Measurements from ENCODE around the gene CALB2. TPM values are rescaled to one million over a fixed set of nuclear protein-coding genes. Genes with fewer than 3 reads are reported as not detected.
A peak's percentile ranks its signal among the peaks of the same experiment; 100 is the strongest.

Gene CALB2
- total and polyA plus RNA-seq, 5 experiments from 2014 or later: not detected

GRCh38 chr16:71426069-71426879, 67.8 kb downstream of the CALB2 start:
- Mint-ChIP-seq H3K9me3 (peaks cover 0 to 8% (median 0%) of the 10 kb centered on the region in 9 donors), H3K27ac (peak overlapping the region in 4 of 10 donors; percentile 83 to 95 (median 89)), H3K4me3 (peak overlapping the region in 7 of 10 donors; percentile 30 to 82 (median 68)), H3K4me1 (peaks cover 2 to 25% (median 9%) of the 10 kb centered on the region in 4 donors), H3K27me3 (peaks cover 13 to 79% (median 28%) of the 10 kb centered on the region in 5 donors), H3K36me3 (peaks cover 0 to 2% (median 0%) of the 10 kb centered on the region in 3 donors)
- DNase-seq (peak in 6 of 10 donors; percentile 35 to 91 (median 46)), ATAC-seq (peak; percentile 82 to 83)
- POLR2A ChIA-PET: interaction anchor here (1.1 to 1.5 kb wide), 3 partner anchors 8 to 138 kb away, joined by 3 to 4 read pairs (median 4); partner anchors contain the start of gene ZNF23

DNA sequence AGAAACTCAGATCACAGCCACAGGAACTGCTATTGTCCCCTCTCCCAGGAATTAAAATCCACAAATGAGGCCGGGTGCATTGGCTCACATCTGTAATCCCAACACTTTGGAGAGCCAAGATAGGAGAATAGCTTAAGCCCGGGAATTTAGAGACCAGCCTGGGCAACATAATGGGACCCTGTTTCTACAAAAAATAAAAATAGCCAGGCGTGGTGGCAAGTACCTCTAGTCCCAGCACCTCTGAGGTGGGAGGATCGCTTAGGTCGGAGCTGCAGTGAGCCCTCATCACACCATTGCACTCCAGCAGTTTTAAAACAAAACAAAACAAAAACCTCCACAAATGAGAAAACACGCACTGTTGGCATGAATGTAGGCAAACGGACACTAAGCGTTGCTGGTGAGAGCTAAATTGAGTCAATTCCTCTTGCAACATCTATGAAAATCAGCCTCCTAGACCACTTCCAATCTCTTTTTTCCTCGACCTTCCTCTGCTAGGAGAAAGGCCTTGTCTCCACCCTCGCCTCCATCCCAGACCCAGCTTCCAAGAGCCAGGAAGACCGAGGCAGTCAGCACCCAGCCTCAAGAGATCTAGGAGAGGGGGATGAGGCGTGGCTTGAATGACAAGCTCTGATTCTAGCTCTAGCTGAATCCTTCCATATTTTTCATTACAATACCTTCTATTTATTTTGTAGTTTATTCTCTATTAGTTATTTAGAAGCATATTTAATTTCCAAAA, 68.5 kb downstream of the CALB2 start:
- H3K27me3 Mint-ChIP-seq: peaks cover 13 to 86% (median 30%) of the 10 kb centered on the region in 5 donors
- POLR2A ChIA-PET: interaction anchor here (1.1 to 1.5 kb wide), 3 partner anchors 8 to 138 kb away, joined by 3 to 4 read pairs (median 4); partner anchors contain the start of gene ZNF23
- H3K4me1 Mint-ChIP-seq: peaks cover 2 to 25% (median 9%) of the 10 kb centered on the region in 4 donors
- peaks cover 0 to 8% (median 0%) of the 10 kb centered on the region in 9 donors for H3K9me3 Mint-ChIP-seq
- peaks cover 0 to 2% (median 0%) of the 10 kb centered on the region in 3 donors for H3K36me3 Mint-ChIP-seq
- H3K27ac Mint-ChIP-seq: peak overlapping the region in 4 of 10 donors; percentile 83 to 95 (median 89)
- DNase-seq (no peak), ATAC-seq (no peak)
- H3K4me3 Mint-ChIP-seq: peak overlapping the region in 4 of 10 donors; percentile 55 to 82 (median 74)

GRCh38 chr16:71428385-71428784, 69.9 kb downstream of the CALB2 start:
- no peak overlapping the region for H3K27ac Mint-ChIP-seq
- peaks cover 13 to 88% (median 33%) of the 10 kb centered on the region in 5 donors for H3K27me3 Mint-ChIP-seq
- peaks cover 0 to 2% (median 0%) of the 10 kb centered on the region in 3 donors for H3K36me3 Mint-ChIP-seq
- peaks cover 2 to 25% (median 9%) of the 10 kb centered on the region in 4 donors for H3K4me1 Mint-ChIP-seq
- DNase-seq: no peak
- H3K9me3 Mint-ChIP-seq: peaks cover 0 to 8% (median 0%) of the 10 kb centered on the region in 9 donors
- no peak overlapping the region for H3K4me3 Mint-ChIP-seq
- POLR2A ChIA-PET: no interaction called here
- ATAC-seq: no peak

GRCh38 chr16:71428883-71429282, 70.4 kb downstream of the CALB2 start:
- Mint-ChIP-seq H3K9me3 (peaks cover 0 to 8% (median 0%) of the 10 kb centered on the region in 9 donors), H3K27me3 (peaks cover 12 to 86% (median 33%) of the 10 kb centered on the region in 5 donors), H3K27ac (peak overlapping the region in 1 of 10 donors; percentile 66), H3K36me3 (peaks cover 0 to 2% (median 0%) of the 10 kb centered on the region in 3 donors), H3K4me3 (no peak overlapping the region), H3K4me1 (peaks cover 2 to 25% (median 9%) of the 10 kb centered on the region in 4 donors)
- DNase-seq (no peak), ATAC-seq (no peak)
- POLR2A ChIA-PET: no interaction called here

GRCh38 chr16:71429581-71429980, 71.1 kb downstream of the CALB2 start:
- Mint-ChIP-seq H3K27ac (no peak overlapping the region), H3K36me3 (peaks cover 0 to 2% (median 0%) of the 10 kb centered on the region in 3 donors), H3K4me3 (no peak overlapping the region), H3K27me3 (peaks cover 8 to 79% (median 28%) of the 10 kb centered on the region in 5 donors), H3K4me1 (peaks cover 2 to 23% (median 8%) of the 10 kb centered on the region in 4 donors), H3K9me3 (peaks cover 0 to 8% (median 0%) of the 10 kb centered on the region in 9 donors)
- no peak for DNase-seq
- ATAC-seq: no peak
- POLR2A ChIA-PET: interaction anchor here (0.6 kb wide), 1 partner anchor 64 kb away, joined by 3 read pairs; no protein-coding TSS in a partner anchor

DNA sequence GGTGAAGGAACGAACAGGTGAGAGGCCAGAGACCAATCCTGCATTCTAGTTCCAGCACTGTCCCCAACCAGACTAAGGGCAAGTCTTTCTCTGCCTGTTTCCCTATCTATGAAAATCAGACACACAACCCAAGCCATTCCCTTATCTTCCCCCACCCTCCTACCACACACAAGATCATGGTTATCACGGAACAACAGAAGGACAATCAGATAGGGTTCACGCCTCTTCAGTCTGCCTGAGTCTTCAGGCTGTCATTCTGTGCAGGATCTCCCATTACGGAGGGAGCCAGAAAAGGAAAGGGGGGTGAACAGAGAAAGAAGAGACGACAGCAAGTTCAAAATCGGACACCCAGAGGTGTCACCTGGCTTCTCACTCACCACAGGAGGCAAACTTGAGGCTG, 72.2 kb downstream of the CALB2 start:
- peaks cover 2 to 17% (median 8%) of the 10 kb centered on the region in 4 donors for H3K4me1 Mint-ChIP-seq
- H3K27ac Mint-ChIP-seq: no peak overlapping the region

GRCh38 chr16:71431176-71431575, 72.7 kb downstream of the CALB2 start:
- peak overlapping the region in 1 of 10 donors; percentile 5 for H3K27ac Mint-ChIP-seq
- ATAC-seq (no peak), DNase-seq (no peak)
- POLR2A ChIA-PET: no interaction called here
- H3K4me1 Mint-ChIP-seq: peaks cover 2 to 14% (median 5%) of the 10 kb centered on the region in 4 donors
- H3K4me3 Mint-ChIP-seq: no peak overlapping the region
- peaks cover 0 to 8% (median 0%) of the 10 kb centered on the region in 9 donors for H3K9me3 Mint-ChIP-seq
- H3K27me3 Mint-ChIP-seq: peaks cover 4 to 70% (median 23%) of the 10 kb centered on the region in 5 donors
- no peaks in the 10 kb centered on the region for H3K36me3 Mint-ChIP-seq

More for the DNA sequence above, 72.2 kb downstream of the CALB2 start:
- no peak for ATAC-seq
- Mint-ChIP-seq H3K36me3 (no peaks in the 10 kb centered on the region), H3K4me3 (no peak overlapping the region), H3K9me3 (peaks cover 0 to 8% (median 0%) of the 10 kb centered on the region in 9 donors), H3K27me3 (peaks cover 3 to 70% (median 23%) of the 10 kb centered on the region in 5 donors)
- DNase-seq: no peak
- POLR2A ChIA-PET: no interaction called here

DNA sequence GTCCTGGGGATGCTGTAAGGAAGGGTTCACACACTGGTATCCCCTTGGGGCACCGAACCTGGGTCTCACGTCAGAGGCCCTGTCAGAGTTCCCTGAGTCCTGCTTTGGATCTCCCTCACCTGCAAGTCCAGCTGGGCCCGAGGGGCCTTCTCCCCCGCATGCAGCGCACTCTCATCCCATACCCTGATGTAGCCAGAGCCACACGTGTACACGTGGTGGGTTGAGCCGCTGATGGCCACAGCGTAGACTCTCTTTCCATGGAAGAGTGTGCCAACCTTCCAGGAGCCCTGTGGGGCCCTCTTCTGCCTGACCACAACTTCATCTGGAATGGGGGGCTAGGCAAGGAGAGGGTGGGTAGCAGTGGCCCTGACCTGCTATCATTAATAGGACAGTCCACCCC, 73.5 kb downstream of the CALB2 start:
- Mint-ChIP-seq H3K9me3 (peaks cover 0 to 8% (median 0%) of the 10 kb centered on the region in 9 donors), H3K4me3 (no peak overlapping the region), H3K27ac (no peak overlapping the region), H3K4me1 (peaks cover 0 to 6% (median 0%) of the 10 kb centered on the region in 4 donors), H3K36me3 (no peaks in the 10 kb centered on the region), H3K27me3 (peaks cover 7 to 70% (median 20%) of the 10 kb centered on the region in 5 donors)
- ATAC-seq: no peak
- POLR2A ChIA-PET: no interaction called here
- no peak for DNase-seq

DNA sequence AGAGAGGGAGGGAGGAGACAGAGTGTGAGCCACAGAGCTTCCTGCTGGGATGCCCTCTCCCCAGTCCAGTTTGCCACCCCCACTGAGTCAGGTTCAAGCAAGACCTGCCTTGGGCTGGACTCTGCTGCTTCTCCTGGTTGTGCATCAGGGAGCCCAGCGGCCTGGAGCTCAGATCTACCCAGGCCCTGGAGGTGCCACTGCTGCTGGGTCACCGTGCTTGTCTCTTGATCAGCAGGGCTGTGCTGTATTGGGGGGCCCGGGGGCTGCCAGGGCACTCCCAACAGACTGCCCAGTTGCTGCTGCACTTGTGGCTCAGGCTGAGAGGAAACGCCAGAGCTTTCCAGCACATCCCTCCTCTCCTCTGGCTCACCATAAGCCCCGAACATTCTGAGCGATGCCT, 74.4 kb downstream of the CALB2 start:
- Mint-ChIP-seq H3K4me1 (peaks cover 0 to 2% (median 0%) of the 10 kb centered on the region in 4 donors), H3K27me3 (peaks cover 10 to 76% (median 25%) of the 10 kb centered on the region in 5 donors), H3K4me3 (no peak overlapping the region), H3K27ac (no peak overlapping the region), H3K36me3 (no peaks in the 10 kb centered on the region), H3K9me3 (peaks cover 0 to 8% (median 0%) of the 10 kb centered on the region in 9 donors)
- DNase-seq (no peak), ATAC-seq (no peak)
- POLR2A ChIA-PET: no interaction called here

DNA sequence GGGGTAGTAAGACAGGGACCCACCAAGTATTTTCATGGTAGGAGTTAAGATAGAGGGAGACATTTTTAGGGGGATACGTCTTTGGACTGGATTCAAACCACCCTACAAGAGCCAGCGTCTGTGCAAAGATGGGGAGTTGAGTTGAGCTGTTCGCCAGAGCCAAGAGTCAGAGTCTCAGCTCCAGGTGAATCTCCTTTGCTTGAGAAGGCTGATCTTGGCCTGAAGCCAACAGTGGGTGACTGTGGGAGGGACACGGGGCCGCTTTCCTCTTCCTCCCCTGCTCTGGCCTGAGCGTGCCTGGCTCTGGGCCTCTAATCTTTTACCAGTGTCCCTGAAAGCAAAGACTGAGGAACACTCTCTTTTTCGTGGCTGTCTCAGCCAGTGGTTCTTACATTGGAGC, 78.0 kb downstream of the CALB2 start:
- peaks cover 11 to 77% (median 45%) of the 10 kb centered on the region in 5 donors for H3K27me3 Mint-ChIP-seq
- no peaks in the 10 kb centered on the region for H3K36me3 Mint-ChIP-seq
- DNase-seq (no peak), ATAC-seq (no peak)
- H3K9me3 Mint-ChIP-seq: no peaks in the 10 kb centered on the region
- no peak overlapping the region for H3K4me3 Mint-ChIP-seq
- H3K4me1 Mint-ChIP-seq: peaks cover 0 to 6% (median 1%) of the 10 kb centered on the region in 4 donors
- H3K27ac Mint-ChIP-seq: no peak overlapping the region
- POLR2A ChIA-PET: no interaction called here

DNA sequence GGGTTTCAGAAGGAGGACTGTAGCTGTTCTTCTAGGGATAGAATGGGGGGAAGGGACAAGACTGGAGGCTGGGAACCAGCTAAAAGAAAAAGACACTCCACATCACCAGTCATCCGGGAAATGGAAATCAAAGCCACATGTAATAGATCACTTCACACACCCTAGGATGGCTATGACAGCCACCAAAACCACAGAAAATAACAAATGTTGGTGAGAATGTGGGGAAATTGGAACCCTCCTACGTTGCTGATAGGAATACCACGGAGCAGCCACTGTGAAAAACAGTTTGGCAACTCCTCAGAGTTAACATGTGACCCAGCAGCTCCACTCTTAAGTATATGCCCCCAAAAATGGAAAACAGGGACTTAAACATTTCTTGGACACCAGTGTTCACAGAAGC, 81.0 kb downstream of the CALB2 start:
- DNase-seq (no peak), ATAC-seq (no peak)
- H3K27ac Mint-ChIP-seq: no peak overlapping the region
- H3K27me3 Mint-ChIP-seq: peaks cover 10 to 60% (median 40%) of the 10 kb centered on the region in 5 donors
- peaks cover 0 to 15% (median 9%) of the 10 kb centered on the region in 9 donors for H3K9me3 Mint-ChIP-seq
- no peak overlapping the region for H3K4me3 Mint-ChIP-seq
- POLR2A ChIA-PET: no interaction called here
- peaks cover 0 to 6% (median 1%) of the 10 kb centered on the region in 4 donors for H3K4me1 Mint-ChIP-seq
- peaks cover 0 to 7% (median 0%) of the 10 kb centered on the region in 3 donors for H3K36me3 Mint-ChIP-seq
